ENCODE measurements around the gene GRIA4.

The GRIA4 gene

GRCh38 chr11:105903113-105903512, 293.2 kb downstream of the GRIA4 start:
- no peaks in the 10 kb centered on the region for H3K36me3 Mint-ChIP-seq
- no peak overlapping the region for H3K4me3 Mint-ChIP-seq
- no peak overlapping the region for H3K27ac Mint-ChIP-seq
- ATAC-seq (replicated peaks) (no peak), DNase-seq (no peak)
- H3K27me3 Mint-ChIP-seq, result peaks cover 0 to 4% of the 10 kb centered on the region in 2 donors
- H3K4me1 Mint-ChIP-seq, result no peaks in the 10 kb centered on the region
- no peaks in the 10 kb centered on the region for H3K9me3 Mint-ChIP-seq

GRCh38 chr11:105906517-105906916, 296.6 kb downstream of the GRIA4 start:
- ATAC-seq (replicated peaks), result no peak
- H3K36me3 Mint-ChIP-seq, result no peaks in the 10 kb centered on the region

DNA sequence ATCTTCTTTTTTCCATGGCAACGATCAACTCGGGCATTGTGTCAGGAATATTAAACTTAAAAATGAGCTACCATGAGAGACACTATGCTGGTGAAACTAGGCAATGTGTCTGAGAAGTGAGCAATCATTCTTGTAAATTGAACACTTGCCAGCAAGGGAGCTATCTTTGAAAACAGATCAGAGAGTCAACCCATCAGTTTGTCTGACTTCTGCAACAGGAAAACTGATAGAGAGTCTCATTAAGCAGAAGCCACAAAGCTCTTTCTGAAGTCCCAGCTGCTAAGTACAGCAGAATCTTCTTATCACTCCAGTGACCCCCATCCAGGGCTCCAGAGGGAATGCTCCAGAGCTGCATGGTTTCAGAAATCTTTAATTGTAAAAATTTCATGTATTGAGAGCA, 297.4 kb downstream of the GRIA4 start:
- DNase-seq, result no peak
- H3K9me3 Mint-ChIP-seq, result no peaks in the 10 kb centered on the region

More at GRCh38 chr11:105906517-105906916, 296.6 kb downstream of the GRIA4 start:
- H3K27ac Mint-ChIP-seq, result no peak overlapping the region
- no peak overlapping the region for H3K4me3 Mint-ChIP-seq
- DNase-seq, result no peak
- H3K9me3 Mint-ChIP-seq, result no peaks in the 10 kb centered on the region
- no peaks in the 10 kb centered on the region for H3K4me1 Mint-ChIP-seq
- no peaks in the 10 kb centered on the region for H3K27me3 Mint-ChIP-seq

GRCh38 chr11:105910095-105910715, 300.3 kb downstream of the GRIA4 start:
- Mint-ChIP-seq H3K27me3 (no peaks in the 10 kb centered on the region), H3K27ac (no peak overlapping the region), H3K9me3 (no peaks in the 10 kb centered on the region), H3K36me3 (no peaks in the 10 kb centered on the region), H3K4me1 (no peaks in the 10 kb centered on the region), H3K4me3 (no peak overlapping the region)
- ATAC-seq (replicated peaks) (no peak), DNase-seq (no peak)

More for the DNA sequence above, 297.4 kb downstream of the GRIA4 start:
- no peak for ATAC-seq (replicated peaks)
- H3K4me1 Mint-ChIP-seq, result no peaks in the 10 kb centered on the region
- H3K27me3 Mint-ChIP-seq, result no peaks in the 10 kb centered on the region
- H3K27ac Mint-ChIP-seq, result no peak overlapping the region
- no peak overlapping the region for H3K4me3 Mint-ChIP-seq
- H3K36me3 Mint-ChIP-seq, result no peaks in the 10 kb centered on the region

- H3K27me3 Mint-ChIP-seq, result no peaks in the 10 kb centered on the region
- no peak for DNase-seq
These were observed 301.6 kb downstream of the GRIA4 start for GRCh38 chr11:105911454-105911853.

GRCh38 chr11:105912666-105913065, 302.8 kb downstream of the GRIA4 start:
- H3K9me3 Mint-ChIP-seq, result no peaks in the 10 kb centered on the region
- no peaks in the 10 kb centered on the region for H3K27me3 Mint-ChIP-seq
- no peaks in the 10 kb centered on the region for H3K4me1 Mint-ChIP-seq
- DNase-seq, result no peak
- ATAC-seq (replicated peaks), result no peak
- H3K36me3 Mint-ChIP-seq, result no peaks in the 10 kb centered on the region
- no peak overlapping the region for H3K4me3 Mint-ChIP-seq
- H3K27ac Mint-ChIP-seq, result no peak overlapping the region

More at GRCh38 chr11:105911454-105911853, 301.6 kb downstream of the GRIA4 start:
- ATAC-seq (replicated peaks), result no peak
- H3K4me1 Mint-ChIP-seq, result no peaks in the 10 kb centered on the region
- no peak overlapping the region for H3K27ac Mint-ChIP-seq
- no peak overlapping the region for H3K4me3 Mint-ChIP-seq
- no peaks in the 10 kb centered on the region for H3K9me3 Mint-ChIP-seq
- H3K36me3 Mint-ChIP-seq, result no peaks in the 10 kb centered on the region

- Mint-ChIP-seq H3K27ac (no peak overlapping the region), H3K9me3 (no peaks in the 10 kb centered on the region), H3K4me1 (no peaks in the 10 kb centered on the region), H3K36me3 (no peaks in the 10 kb centered on the region), H3K4me3 (no peak overlapping the region), H3K27me3 (no peaks in the 10 kb centered on the region)
- no peak for ATAC-seq (replicated peaks)
- DNase-seq, result no peak
These were observed 305.1 kb downstream of the GRIA4 start for GRCh38 chr11:105915021-105915420.

DNA sequence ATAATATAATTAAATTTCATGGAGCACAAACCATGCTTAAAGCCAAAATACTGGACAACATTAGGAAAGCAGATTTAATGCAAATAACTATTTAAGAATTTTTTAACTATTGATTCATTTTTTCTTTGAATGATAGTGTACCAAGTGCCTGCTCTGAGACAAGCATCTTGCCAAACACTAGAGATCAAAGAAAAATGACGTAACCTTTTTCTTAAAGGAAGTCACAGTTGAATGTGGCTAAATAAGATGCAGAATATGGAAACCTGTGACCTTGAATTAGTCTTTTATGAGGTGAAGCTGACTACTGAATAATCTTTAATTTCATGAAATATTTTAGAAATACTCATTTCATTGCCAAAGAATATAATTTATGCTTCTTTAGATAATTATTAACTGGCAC, 308.2 kb downstream of the GRIA4 start:
- Mint-ChIP-seq H3K27ac (no peak overlapping the region), H3K27me3 (no peaks in the 10 kb centered on the region), H3K4me3 (no peak overlapping the region), H3K9me3 (no peaks in the 10 kb centered on the region), H3K36me3 (no peaks in the 10 kb centered on the region), H3K4me1 (no peaks in the 10 kb centered on the region)
- DNase-seq, result no peak
- no peak for ATAC-seq (replicated peaks)

DNA sequence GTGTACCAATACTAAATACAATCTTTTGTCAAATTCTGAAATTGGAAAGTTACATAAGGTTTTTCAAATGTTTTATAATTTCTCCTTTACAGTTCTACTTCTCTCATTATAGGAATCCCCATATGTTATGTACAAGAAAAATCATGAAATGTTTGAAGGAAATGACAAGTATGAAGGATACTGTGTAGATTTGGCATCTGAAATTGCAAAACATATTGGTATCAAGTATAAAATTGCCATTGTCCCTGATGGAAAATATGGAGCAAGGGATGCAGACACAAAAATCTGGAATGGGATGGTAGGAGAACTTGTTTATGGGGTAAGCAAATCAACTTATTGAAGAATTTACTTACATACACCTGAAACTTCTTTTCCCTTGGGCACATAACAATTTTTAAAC, 308.7 kb downstream of the GRIA4 start:
- ATAC-seq (replicated peaks) (no peak), DNase-seq (no peak)
- H3K4me1 Mint-ChIP-seq, result no peaks in the 10 kb centered on the region
- no peaks in the 10 kb centered on the region for H3K36me3 Mint-ChIP-seq
- H3K4me3 Mint-ChIP-seq, result no peak overlapping the region
- no peaks in the 10 kb centered on the region for H3K9me3 Mint-ChIP-seq
- no peaks in the 10 kb centered on the region for H3K27me3 Mint-ChIP-seq
- no peak overlapping the region for H3K27ac Mint-ChIP-seq

DNA sequence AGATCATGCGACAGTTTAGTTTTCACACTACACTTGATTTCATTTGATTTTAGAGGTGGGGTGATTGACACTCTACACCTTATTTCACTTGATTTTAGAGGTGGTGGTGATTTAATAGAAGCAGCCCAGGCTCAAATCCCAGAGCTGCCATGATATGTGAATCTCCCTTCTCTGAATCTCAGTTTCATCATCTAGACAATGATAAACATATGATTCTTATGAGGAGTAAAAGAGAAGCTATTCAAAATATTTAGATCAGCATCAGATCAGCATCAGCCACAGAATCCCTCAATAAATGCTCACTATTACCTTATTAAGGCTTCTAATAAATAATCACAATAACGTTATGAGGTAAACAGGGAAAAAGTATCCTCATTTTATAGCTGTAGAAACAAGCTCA, 313.4 kb downstream of the GRIA4 start:
- Mint-ChIP-seq H3K27ac (no peak overlapping the region), H3K4me3 (no peak overlapping the region), H3K36me3 (no peaks in the 10 kb centered on the region), H3K4me1 (no peaks in the 10 kb centered on the region), H3K9me3 (no peaks in the 10 kb centered on the region), H3K27me3 (no peaks in the 10 kb centered on the region)
- no peak for ATAC-seq (replicated peaks)
- no peak for DNase-seq

GRCh38 chr11:105923807-105924206, 313.9 kb downstream of the GRIA4 start:
- no peaks in the 10 kb centered on the region for H3K36me3 Mint-ChIP-seq
- ATAC-seq (replicated peaks) (no peak), DNase-seq (no peak)
- H3K27ac Mint-ChIP-seq, result no peak overlapping the region
- H3K4me1 Mint-ChIP-seq, result no peaks in the 10 kb centered on the region
- no peaks in the 10 kb centered on the region for H3K9me3 Mint-ChIP-seq
- no peak overlapping the region for H3K4me3 Mint-ChIP-seq
- no peaks in the 10 kb centered on the region for H3K27me3 Mint-ChIP-seq

- Mint-ChIP-seq H3K27ac (no peak overlapping the region), H3K36me3 (no peaks in the 10 kb centered on the region), H3K9me3 (no peaks in the 10 kb centered on the region), H3K4me3 (no peak overlapping the region), H3K27me3 (no peaks in the 10 kb centered on the region), H3K4me1 (no peaks in the 10 kb centered on the region)
- DNase-seq (no peak), ATAC-seq (replicated peaks) (no peak)
These were observed 319.4 kb downstream of the GRIA4 start for GRCh38 chr11:105929084-105929955.

GRCh38 chr11:105933695-105934094, 323.8 kb downstream of the GRIA4 start:
- Mint-ChIP-seq H3K27ac (no peak overlapping the region), H3K4me1 (no peaks in the 10 kb centered on the region), H3K4me3 (no peak overlapping the region), H3K9me3 (no peaks in the 10 kb centered on the region), H3K36me3 (no peaks in the 10 kb centered on the region), H3K27me3 (no peaks in the 10 kb centered on the region)
- ATAC-seq (replicated peaks), result no peak
- DNase-seq, result no peak

DNA sequence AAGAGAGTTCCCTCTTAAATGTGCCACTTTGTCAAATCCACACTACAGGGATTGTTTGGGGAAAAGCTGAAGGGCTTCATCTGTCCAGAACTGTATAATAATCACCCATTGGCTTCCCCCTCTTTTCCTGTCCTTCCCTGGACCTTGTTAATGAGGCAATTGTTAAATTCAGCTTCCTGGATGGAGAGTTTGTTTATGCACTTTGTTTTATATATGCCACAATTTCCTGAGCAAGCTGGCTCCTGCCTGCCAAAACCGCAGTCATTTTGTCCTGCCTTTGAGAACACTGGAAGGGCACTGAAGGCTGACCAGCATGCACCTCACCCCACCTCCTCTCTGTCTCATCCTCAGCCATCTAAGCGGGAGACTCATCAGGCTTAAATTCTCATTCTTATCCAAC, 325.9 kb downstream of the GRIA4 start:
- Mint-ChIP-seq H3K4me3 (no peak overlapping the region), H3K27ac (no peak overlapping the region), H3K36me3 (no peaks in the 10 kb centered on the region), H3K27me3 (no peaks in the 10 kb centered on the region), H3K4me1 (no peaks in the 10 kb centered on the region), H3K9me3 (no peaks in the 10 kb centered on the region)
- no peak for ATAC-seq (replicated peaks)
- DNase-seq, result no peak

DNA sequence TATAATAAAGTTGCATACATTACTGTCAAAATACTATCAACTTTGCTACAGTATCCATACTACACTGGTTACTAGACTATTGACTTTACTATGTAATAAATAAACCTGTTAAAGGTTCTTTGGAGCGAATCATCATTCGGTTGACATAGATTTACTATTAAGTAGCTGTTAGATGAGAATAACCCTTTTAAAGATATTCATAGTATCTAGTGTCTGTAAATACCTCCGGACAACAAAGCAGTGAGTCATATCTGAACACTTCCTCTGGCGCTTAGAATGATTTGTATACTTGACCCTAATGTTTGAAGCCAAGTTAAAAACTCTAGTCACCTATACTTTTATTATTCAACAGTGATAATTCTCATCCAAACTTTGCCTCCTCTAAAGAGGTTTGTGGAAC, 327.5 kb downstream of the GRIA4 start:
- no peaks in the 10 kb centered on the region for H3K4me1 Mint-ChIP-seq
- H3K4me3 Mint-ChIP-seq, result no peak overlapping the region
- DNase-seq (no peak), ATAC-seq (replicated peaks) (no peak)
- no peaks in the 10 kb centered on the region for H3K27me3 Mint-ChIP-seq
- no peaks in the 10 kb centered on the region for H3K9me3 Mint-ChIP-seq
- no peaks in the 10 kb centered on the region for H3K36me3 Mint-ChIP-seq
- H3K27ac Mint-ChIP-seq, result no peak overlapping the region

Measured in stimulated activated naive B cell treated with anti-CD40 and anti-IgM and Interleukin-4, amounts not matched to agents 10 μg/mL and 1 μg/mL and 100 μg/mL, for 72 hours (primary cell).